ENCODE measurements around the gene RRBP1. TPM values are rescaled to one million over a fixed set of nuclear protein-coding genes. Genes with fewer than 3 reads are reported as not detected.

RRBP1 gene
- total and polyA plus RNA-seq, 12 donors, result 23.5 to 71.3 (median 29.7) TPM

- H3K36me3 ChIP-seq, result peaks cover 0 to 47% (median 0%) of the 10 kb centered on the region in 9 donors
- peaks cover under 1 to 86% (median 33%) of the 10 kb centered on the region in 9 donors for H3K4me1 ChIP-seq
- H3K4me3 ChIP-seq, result no peak overlapping the region
- peak in 7 of 8 donors; percentile 41 to 74 (median 67) for ATAC-seq
- no peaks in the 10 kb centered on the region for H3K9me3 ChIP-seq
- no peaks in the 10 kb centered on the region for H3K27me3 ChIP-seq
- intact Hi-C loops (cut with DNase I), result no loop called here
- DNase-seq, result no peak
- H3K27ac ChIP-seq, result peak overlapping the region in 3 of 10 donors; percentile 41 to 56 (median 44)
- TF ChIP-seq CTCF (IDR thresholded peaks at IDR 0.05), result no peak
- WGBS, 2 donors, result 61 to 74% methylated on average over 2 of the region's 2 CpGs
Observed at GRCh38 chr20:17666481-17666880, 15.6 kb downstream of the RRBP1 start.

GRCh38 chr20:17665756-17666155 lies 16.3 kb downstream of the RRBP1 start:
- no peak for ATAC-seq
- no peak for DNase-seq
- Histone ChIP-seq H3K9me3 (no peaks in the 10 kb centered on the region), H3K4me1 (peaks cover 5 to 86% (median 38%) of the 10 kb centered on the region in 9 donors), H3K4me3 (no peak overlapping the region), H3K36me3 (peaks cover 0 to 43% (median 0%) of the 10 kb centered on the region in 9 donors), H3K27ac (peak overlapping the region in 5 of 10 donors; percentile 23 to 71 (median 44)), H3K27me3 (no peaks in the 10 kb centered on the region)
- no peak for TF ChIP-seq CTCF (IDR thresholded peaks at IDR 0.05)
- intact Hi-C loops (cut with DNase I), result no loop called here
- WGBS, 2 donors, result 77 to 82% methylated on average over 2 of the region's 2 CpGs

GRCh38 chr20:17664025-17664633 lies 17.9 kb downstream of the RRBP1 start:
- no peak for TF ChIP-seq CTCF (IDR thresholded peaks at IDR 0.05)
- 88 to 89% methylated on average over 11 of the region's 11 CpGs for whole genome bisulfite sequencing, 2 donors
- Histone ChIP-seq H3K9me3 (no peaks in the 10 kb centered on the region), H3K36me3 (peaks cover 0 to 40% (median 0%) of the 10 kb centered on the region in 9 donors), H3K27me3 (no peaks in the 10 kb centered on the region), H3K4me3 (no peak overlapping the region), H3K4me1 (peaks cover 8 to 81% (median 46%) of the 10 kb centered on the region in 9 donors), H3K27ac (peak overlapping the region in 2 of 10 donors; percentile 69 to 71)
- ATAC-seq (no peak), DNase-seq (no peak)
- intact Hi-C loops (cut with DNase I), result no loop called here

- Histone ChIP-seq H3K27me3 (no peaks in the 10 kb centered on the region), H3K9me3 (peaks cover 0 to 3% (median 0%) of the 10 kb centered on the region in 11 donors), H3K4me3 (no peak overlapping the region), H3K4me1 (peaks cover 8 to 75% (median 46%) of the 10 kb centered on the region in 9 donors), H3K36me3 (peaks cover 0 to 37% (median 3%) of the 10 kb centered on the region in 9 donors), H3K27ac (peak overlapping the region in 2 of 10 donors; percentile 69 to 71)
- ATAC-seq, result no peak
- DNase-seq, result no peak
- intact Hi-C loops (cut with DNase I), result no loop called here
- no peak for TF ChIP-seq CTCF (IDR thresholded peaks at IDR 0.05)
- WGBS, 2 donors, result 80 to 84% methylated on average over 5 of the region's 5 CpGs
Observed at GRCh38 chr20:17663486-17663885, 18.6 kb downstream of the RRBP1 start.
